Measurements from ENCODE around the gene SH3BP4. TPM values are rescaled to one million over a fixed set of nuclear protein-coding genes. Genes with fewer than 3 reads are reported as not detected.

Gene SH3BP4
- total and polyA plus RNA-seq, 2 of the 13 experiments (the other 11 are each of a cell fraction or from before 2014, with no cell fraction given): 34.6 to 99.1 TPM

DNA sequence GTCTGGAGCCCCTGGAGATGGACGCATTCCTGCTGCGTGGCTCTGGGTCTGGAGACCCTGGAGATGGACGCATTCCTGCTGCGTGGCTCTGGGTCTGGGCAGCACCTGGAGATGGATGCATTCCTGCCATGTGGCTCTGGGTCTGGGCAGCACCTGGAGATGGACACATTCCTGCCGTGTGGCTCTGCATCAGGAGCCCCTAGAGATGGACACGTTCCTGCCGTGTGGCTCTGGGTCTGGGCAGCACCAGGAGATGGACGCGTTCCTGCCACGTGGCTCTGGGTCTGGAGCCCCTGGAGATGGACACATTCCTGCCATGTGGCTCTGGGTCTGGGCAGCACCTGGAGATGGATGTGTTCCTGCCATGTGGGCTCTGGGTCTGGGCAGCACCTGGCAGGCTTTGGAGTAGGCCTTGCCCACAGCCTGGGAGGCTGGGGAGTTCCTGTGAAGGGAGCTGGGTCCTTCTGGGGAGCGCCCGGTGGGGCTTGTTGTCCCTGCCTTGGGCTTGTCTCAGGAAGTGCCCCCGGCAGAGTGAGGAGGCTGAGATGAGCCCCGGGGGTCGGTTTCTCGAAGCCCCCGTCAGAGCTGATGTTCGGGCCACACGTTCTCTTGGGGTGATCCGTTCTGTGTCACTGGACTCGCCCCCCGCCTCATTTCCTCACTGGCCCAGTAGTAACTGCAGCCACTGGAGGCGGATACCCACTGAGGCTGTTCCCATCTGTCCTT lies 41.0 kb downstream of the SH3BP4 start (continued):
- TF ChIP-seq ZNF543 (CRISPR knock-in tag; IDR thresholded peaks at IDR 0.05) (no peak), MEF2D (CRISPR knock-in tag; IDR thresholded peaks at IDR 0.05) (0 out of 2 replicates have a peak, but pooled peaks have one; percentile 43), CBX2 (IDR thresholded peaks at IDR 0.05; ENCODE audit: low read depth, low read length) (no peak), CBX2 (CRISPR knock-in tag; IDR thresholded peaks at IDR 0.05; ENCODE audit: low read depth) (no peak), FOSL1 (CRISPR knock-in tag; IDR thresholded peaks at IDR 0.05; ENCODE audit: borderline replicate concordance) (no peak), SOX6 (IDR thresholded peaks at IDR 0.05) (no peak), SOX6 (CRISPR knock-in tag; IDR thresholded peaks at IDR 0.05) (no peak), ZNF883 (CRISPR knock-in tag; IDR thresholded peaks at IDR 0.05; ENCODE audit: not compliant biosample characterization) (peak; percentile 46), FOXA1 (IDR thresholded peaks at IDR 0.05) (no peak), FOXA1 (CRISPR knock-in tag; IDR thresholded peaks at IDR 0.05) (no peak)
- TF ChIP-seq, protein P1, sequence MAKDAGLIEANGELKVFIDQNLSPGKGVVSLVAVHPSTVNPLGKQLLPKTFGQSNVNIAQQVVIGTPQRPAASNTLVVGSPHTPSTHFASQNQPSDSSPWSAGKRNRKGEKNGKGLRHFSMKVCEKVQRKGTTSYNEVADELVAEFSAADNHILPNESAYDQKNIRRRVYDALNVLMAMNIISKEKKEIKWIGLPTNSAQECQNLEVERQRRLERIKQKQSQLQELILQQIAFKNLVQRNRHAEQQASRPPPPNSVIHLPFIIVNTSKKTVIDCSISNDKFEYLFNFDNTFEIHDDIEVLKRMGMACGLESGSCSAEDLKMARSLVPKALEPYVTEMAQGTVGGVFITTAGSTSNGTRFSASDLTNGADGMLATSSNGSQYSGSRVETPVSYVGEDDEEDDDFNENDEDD (CRISPR knock-in tag; IDR thresholded peaks at IDR 0.05; ENCODE audit: borderline replicate concordance): no peak
- TF ChIP-seq, protein P2, sequence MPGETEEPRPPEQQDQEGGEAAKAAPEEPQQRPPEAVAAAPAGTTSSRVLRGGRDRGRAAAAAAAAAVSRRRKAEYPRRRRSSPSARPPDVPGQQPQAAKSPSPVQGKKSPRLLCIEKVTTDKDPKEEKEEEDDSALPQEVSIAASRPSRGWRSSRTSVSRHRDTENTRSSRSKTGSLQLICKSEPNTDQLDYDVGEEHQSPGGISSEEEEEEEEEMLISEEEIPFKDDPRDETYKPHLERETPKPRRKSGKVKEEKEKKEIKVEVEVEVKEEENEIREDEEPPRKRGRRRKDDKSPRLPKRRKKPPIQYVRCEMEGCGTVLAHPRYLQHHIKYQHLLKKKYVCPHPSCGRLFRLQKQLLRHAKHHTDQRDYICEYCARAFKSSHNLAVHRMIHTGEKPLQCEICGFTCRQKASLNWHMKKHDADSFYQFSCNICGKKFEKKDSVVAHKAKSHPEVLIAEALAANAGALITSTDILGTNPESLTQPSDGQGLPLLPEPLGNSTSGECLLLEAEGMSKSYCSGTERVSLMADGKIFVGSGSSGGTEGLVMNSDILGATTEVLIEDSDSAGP (CRISPR knock-in tag; IDR thresholded peaks at IDR 0.05; ENCODE audit: borderline replicate concordance): no peak
- TF ChIP-seq, protein P3, sequence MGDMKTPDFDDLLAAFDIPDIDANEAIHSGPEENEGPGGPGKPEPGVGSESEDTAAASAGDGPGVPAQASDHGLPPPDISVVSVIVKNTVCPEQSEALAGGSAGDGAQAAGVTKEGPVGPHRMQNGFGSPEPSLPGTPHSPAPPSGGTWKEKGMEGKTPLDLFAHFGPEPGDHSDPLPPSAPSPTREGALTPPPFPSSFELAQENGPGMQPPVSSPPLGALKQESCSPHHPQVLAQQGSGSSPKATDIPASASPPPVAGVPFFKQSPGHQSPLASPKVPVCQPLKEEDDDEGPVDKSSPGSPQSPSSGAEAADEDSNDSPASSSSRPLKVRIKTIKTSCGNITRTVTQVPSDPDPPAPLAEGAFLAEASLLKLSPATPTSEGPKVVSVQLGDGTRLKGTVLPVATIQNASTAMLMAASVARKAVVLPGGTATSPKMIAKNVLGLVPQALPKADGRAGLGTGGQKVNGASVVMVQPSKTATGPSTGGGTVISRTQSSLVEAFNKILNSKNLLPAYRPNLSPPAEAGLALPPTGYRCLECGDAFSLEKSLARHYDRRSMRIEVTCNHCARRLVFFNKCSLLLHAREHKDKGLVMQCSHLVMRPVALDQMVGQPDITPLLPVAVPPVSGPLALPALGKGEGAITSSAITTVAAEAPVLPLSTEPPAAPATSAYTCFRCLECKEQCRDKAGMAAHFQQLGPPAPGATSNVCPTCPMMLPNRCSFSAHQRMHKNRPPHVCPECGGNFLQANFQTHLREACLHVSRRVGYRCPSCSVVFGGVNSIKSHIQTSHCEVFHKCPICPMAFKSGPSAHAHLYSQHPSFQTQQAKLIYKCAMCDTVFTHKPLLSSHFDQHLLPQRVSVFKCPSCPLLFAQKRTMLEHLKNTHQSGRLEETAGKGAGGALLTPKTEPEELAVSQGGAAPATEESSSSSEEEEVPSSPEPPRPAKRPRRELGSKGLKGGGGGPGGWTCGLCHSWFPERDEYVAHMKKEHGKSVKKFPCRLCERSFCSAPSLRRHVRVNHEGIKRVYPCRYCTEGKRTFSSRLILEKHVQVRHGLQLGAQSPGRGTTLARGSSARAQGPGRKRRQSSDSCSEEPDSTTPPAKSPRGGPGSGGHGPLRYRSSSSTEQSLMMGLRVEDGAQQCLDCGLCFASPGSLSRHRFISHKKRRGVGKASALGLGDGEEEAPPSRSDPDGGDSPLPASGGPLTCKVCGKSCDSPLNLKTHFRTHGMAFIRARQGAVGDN (CRISPR knock-in tag; IDR thresholded peaks at IDR 0.05): peak; percentile 46; the same call in 1 of the 2 replicates

Data from HepG2 (cell line).